GM19463 (cell line): Measurements from ENCODE around the gene RYR3.

Experiments
- ATAC-seq: cut with Tn5 transposase; IDR thresholded peaks from one replicate; pipeline ENCODE4 v1.9.1; 2021; ENCODE audit warnings: mild to moderate bottlenecking, moderate library complexity; ENCODE audit not compliant: unreplicated experiment

RYR3 gene

DNA sequence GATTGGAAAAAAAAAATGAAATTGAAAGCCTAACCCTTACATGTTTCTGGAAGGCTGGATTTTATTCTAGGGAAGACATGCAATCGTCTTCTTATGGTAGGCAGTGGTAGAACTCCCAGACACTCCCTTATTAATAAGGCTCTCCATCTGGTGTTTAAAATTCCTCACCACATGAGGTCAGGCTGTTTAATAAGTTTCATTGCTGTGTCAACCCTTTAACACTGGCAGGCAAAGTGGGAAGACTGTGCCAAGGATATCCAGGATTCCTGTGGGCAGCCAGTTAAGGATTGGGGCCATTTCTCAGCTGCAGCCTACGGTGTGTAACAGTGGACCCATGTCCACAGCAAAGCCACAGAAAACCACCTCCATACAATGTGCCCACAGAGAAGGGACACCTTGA, 432.0 kb downstream of the RYR3 start:
- no peak for ATAC-seq

DNA sequence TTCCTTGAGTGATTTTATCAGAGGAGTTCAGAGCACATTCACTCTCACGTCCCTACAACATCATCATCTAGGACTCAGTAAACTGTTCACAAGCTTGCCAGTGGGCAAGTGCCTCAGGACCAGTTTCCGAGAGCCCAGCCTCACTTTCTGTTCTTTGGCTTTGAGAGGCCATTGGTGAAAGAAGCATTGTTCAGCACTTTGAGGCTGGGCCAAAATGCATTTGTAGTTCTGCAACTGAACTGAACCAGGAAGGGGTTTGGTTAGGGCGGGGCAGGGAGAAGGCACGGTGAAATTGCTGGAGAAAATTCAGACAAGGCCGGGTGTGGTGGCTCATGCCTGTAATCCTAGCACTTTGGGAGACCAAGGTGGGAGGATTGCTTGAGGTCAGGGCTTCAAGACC, 435.4 kb downstream of the RYR3 start:
- no peak for ATAC-seq

DNA sequence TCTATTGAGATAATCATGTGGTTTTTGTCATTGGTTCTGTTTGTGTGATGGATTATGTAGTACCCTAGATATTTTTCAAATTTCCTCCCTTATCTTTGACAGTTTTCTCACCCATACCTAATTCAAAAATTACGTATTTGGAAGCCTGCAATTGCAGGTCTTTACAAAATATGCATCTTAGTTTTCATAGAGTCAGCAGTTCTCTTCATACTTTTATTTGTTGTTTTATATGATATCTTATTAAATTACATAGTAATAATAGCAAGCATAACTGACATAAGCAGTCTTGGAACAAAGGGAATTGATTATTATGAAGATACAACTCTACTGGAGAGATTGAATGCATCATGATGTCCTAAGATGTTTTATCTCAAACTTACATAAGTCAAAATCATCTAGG, 442.2 kb downstream of the RYR3 start:
- no peak for ATAC-seq

DNA sequence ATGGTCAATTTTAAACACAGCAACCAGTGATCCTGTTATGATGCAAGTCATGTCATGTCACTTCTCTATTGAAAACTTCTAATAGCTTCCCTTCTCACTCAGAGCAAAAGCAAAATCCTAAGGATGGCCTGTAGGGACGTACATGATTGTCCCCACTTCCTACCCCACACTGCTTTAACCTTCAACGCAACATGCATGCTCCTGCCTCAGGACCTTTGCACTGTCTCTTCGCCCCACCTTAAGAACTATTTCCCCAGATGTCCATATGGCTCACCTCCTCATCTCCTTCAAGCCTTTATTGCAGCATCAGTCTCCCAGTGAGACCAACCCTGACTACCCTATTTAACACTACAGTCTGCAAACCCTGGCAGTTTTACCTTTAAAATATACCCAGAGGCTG, 443.5 kb downstream of the RYR3 start:
- no peak for ATAC-seq

DNA sequence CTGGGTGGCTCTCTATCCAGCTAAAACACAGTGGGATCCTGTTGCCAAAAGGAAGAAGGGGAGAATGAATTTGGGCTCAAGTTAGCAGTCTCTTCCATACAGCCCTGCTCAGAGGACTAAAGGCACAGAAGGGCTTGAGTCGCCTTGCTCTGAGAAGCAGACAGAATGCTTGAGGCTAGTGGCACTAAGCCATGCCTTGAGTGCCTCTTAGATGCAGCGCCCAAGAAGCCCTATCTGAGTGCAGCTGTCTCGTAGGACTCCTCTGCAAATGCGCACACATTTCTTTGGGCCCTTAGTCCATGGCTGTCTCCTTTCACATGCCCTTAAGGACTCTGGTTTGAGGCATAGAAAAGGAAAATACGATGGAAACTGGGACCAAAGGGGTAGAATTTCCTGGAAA, 446.2 kb downstream of the RYR3 start:
- ATAC-seq, result no peak

DNA sequence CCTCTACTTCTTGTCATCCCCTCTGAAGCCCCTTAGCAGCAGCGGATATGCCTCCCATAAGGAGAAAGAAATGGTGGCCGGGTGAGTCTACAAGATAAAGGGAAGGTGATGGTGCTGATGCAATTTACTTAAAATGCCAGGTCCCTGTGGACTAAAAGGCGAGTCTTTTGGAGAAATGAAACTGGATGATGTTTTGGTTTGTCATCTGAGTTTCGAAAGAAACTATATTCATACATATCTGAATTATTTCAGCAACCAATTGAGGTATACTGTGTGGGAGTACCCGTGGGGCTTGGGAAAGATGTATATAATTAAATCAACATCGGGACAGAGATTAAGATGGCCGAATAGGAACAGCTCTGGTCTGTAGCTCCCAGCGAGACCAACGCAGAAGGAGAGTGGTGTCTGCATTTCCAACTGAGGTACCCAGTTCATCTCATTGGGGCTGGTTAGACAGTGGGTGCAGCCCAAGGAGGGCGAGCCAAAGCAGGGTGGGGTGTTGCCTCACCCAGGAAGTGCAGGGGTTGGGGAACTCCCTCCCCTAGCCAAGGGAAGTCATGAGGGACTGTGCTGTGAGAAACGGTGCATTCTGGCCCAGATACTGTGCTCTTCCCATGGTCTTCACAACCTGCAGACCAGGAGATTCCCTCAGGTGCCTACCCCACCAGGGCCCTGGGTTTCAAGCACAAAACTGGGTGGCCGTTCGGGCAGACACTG, 446.9 kb downstream of the RYR3 start:
- ATAC-seq, result no peak

DNA sequence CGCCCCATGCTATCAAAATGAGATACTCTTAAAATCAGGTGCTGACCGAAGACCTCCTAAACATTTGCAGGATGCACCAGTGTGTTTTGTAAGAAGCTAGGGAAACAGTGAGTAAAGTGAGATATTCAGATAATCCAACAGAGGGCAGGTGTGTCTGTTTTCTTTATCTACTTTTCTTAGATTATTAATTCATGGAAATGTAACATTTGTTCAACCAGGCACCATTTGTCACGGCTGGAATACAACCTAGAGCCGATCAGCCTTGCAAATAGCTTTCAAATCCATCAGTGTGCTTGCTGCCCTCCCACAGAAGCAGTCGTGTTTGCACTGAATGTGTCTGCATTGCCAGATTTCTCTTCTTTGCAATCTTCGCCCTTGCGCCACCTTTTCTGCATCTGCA, 455.6 kb downstream of the RYR3 start:
- no peak for ATAC-seq

DNA sequence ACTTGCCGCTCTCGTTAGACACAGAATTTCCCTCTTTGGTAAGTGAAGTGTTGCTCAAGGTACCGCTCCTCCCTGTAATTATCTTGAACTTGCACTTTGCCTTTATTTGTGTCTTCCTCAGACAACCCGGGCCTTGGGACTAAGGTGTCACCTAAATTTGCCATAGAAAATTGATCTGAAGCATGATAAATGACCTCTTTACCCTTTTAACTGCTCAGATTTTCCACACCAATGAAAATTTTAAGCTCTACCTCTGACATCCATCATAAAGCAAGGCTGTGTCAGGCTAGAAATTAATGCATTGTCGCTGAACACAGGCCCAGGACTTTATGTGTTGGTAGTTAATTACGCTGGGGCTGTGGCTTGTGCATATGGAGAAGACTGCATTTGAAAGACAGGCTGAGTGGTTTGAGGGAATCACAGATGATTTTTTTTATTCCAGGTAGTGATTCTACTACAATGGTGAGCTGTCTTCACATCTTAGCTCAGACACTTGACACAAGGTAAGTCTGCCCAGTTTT, 458.0 kb downstream of the RYR3 start:
- no peak for ATAC-seq

DNA sequence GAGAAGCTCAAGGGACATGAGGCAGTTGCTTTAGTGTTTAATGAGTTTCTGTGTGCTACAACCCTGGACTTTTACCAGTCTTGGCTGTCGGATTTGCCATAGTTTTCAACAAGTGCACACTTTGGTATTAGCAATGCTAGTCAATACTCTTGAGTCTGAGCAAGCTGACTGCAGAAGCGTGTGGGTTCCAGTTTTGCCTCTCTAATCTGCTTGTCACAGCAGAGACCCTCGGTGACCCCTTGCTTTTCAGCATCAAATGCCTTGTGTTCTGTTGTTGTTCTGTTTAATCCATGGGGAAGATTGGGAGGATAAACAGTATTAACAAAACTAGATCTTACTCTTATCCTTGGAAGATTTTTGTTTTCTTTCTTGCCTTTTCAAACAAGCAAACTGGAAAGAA, 463.2 kb downstream of the RYR3 start:
- ATAC-seq, result no peak

DNA sequence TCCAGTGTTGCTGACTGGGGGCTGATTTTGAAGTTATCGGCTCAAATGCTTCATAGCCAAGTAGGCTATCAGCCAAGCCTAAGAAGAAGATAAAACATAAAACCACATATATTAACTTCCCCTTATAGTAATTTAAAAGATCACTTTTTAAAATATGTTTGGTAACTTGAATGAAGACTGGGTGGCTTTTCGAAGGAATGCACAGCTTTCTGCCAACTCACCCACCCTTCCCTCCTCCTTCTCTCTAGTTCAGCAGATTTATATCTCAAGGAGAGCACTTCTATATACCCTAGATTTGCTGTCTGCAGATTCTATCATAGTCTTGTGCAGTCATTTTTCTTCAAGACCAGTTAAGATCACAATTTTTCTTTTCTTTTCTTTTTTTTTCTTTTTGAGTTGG, 468.1 kb downstream of the RYR3 start:
- ATAC-seq, result no peak

DNA sequence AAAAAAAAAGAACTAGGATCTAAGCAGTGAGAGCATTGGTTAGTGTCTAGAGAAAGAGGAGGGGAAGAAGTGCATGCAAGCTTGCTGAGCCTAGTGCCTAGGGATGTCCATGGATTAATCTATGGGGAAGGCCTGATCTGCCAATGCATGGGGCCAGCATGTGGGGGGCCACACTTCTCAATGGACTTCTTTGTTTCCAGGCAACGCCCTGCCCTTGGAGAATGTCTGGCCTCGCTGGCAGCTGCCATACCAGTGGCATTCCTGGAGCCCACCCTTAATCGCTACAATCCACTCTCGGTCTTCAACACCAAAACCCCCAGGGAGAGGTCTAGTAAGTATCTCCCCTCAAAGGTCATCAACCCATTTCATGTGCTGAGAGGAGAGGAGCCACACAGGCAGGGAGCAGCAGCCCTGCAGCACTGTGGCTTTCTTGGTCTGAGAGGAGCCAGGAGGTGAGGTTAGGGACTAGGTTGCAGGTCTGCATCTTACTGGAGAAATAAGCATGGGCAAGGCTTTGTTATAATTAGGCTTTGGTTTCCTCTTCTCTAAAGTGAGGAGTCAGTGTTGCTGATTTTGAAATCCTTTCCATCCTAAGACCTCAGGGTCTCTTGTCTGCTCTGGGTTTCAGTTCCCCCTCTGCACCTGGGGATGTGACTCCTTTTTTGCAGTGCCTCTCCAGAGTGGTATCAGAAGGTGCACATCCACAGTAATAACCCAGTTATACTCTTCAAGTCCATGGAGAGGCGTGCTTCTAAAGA, 469.4 kb downstream of the RYR3 start:
- ATAC-seq, result no peak

DNA sequence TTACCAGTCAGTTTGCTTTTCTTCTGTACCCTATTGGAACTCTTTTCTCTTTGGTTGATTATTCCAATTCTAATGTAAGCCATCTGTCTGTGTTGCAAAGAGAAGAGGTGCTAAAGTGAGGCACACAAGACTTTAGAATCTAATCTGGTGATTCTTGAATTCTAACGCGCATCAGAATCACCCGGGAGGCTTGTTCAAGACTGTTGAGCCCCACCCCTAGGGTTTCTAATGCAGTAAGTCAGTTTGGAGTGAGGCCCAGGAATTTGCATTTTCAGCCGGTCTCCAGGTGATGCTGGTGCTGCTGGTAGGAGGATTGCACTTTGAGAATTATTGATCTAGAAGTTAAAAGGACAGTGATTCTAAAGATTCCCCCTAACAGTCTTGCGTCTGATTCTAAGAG, 472.2 kb downstream of the RYR3 start:
- no peak for ATAC-seq

DNA sequence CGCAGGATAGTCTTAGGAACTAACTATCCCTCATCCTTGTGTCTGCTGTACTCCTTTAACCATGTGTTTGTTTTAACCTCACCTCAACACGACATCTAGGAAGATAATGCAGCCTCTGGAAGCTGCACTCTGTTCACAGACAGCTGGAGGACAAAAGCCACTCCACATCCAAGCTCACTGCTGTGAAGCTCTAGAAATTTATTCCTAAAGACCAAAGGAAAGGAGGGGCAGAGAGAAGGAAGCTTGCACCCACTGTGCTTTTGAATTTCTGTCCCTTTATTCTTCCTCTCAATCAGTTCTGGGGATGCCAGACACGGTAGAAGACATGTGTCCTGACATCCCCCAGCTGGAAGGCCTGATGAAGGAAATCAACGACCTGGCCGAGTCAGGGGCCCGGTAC, 474.6 kb downstream of the RYR3 start:
- ATAC-seq, result no peak

DNA sequence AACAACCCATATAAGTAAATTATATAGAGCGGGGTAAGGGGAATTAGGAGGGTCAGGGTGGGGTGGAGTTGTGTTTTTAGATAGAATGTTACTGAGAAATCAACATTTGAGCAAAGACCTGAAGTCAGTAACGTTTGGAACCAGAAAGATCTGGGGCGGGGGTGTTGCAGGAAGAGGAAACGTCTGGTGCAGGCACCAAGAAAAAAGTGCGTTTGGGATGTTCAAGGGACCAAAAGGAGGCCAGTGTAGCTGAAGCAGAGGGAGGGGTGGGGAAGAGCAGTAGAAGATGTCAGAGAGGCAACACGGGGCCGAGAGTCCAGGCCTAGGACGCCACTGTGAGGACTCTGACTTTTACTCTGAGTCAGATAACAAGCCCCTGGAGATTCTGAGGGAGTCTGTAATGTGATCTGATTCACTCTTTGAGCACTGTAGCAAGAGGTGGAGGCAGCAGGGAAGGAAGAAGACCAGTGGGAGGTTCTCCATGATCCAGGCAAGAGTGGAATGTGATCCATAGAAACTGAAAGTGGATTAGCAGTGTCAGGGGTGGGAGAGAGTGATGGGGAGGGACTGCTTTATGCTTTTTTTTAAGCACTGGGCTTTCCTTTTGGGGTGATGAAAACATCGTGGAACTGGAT, 478.3 kb downstream of the RYR3 start:
- no peak for ATAC-seq

DNA sequence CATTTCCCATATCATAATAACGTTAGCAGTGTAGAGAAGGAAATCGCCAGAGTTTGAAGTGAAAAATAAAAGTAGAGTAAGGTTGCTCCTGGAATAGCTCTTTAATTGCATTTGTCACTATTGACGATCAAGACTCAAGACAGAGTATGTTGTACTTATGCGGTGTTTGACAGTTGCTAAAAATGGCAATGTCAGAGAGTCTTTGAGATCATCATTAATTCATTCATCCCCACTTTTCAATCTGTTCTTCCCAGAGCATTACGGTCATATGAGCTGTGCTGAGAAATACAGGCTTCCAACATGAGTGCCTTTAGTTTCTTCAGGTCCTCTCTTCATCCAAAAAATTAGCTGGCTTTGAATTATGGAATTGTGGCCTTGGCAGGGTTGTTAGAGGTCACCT, 483.7 kb downstream of the RYR3 start:
- no peak for ATAC-seq

DNA sequence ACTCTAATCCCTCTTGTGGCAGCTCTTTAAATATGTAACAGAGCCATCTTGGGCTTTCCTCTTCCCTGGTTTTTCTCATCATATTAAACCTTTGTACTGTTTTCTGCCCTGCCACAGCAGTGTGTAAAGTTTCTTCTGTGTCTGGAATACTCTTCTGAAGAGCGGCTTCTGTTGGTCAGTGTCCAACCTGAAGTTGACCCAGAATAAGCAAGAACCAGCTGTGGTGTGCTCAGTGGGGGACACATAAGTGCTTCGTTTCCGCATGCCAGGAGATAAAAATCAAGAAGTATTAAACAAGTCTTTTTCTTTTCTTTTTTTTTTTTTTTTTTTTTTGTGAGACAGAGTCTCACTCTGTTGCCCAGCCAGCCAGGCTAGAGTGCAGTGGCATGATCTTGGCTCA, 484.3 kb downstream of the RYR3 start:
- no peak for ATAC-seq

DNA sequence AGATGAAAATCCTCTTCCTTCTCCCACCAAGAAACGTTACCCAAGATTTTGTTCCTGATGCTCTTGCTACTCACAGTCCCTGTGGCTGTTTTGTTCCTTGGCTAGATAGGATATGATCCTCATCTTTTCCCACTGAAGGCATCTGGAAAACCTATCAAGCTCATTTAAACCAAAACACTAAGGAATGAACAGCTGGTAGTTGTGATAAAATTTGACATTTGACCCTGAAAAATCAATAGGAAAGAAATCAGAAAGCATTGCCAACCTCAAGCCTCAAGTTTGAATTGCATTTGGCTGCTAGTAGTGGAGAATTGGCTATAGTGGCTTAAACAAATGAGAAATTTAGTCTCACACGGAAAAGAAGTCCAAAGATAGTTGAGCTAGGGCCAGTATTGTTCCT, 486.9 kb downstream of the RYR3 start:
- no peak for ATAC-seq

DNA sequence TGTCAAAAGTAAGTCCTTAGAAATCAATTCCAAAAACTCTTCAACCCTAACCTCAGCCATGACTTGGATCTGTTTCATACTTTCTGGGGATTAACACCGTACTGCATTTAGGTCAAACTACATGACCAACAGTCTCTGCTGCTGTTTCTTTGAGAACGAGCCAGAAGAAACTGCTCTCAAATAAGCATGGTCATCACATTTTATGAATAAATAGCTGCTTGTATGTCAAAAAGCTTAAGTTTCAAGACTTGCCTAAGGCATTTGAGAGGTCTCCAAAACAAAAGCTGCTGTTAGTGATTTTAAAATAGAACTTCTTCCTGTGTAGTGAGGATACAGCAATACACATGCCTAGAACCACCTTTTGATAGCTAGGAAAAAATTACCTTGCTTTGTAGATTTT, 491.2 kb downstream of the RYR3 start:
- ATAC-seq, result no peak

DNA sequence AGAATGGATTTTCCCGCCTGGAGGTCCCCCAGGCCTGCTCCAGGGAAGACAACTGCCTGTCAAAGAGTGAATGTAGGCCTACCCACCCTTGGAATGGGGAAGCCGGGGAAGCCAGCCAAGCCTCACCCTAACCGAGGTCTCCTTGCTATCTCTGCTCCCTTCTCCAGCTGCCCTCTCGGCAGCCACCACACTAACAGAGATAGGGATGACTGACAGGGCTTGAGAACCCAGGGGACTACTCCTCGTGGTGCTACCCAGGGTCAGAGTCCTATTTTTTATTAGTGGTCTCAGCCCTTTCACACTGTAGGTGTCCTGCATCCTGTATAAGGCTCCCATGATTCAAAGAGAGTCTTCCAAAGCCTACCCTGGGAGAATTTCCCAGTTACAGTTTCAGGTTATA, 496.9 kb downstream of the RYR3 start:
- no peak for ATAC-seq

DNA sequence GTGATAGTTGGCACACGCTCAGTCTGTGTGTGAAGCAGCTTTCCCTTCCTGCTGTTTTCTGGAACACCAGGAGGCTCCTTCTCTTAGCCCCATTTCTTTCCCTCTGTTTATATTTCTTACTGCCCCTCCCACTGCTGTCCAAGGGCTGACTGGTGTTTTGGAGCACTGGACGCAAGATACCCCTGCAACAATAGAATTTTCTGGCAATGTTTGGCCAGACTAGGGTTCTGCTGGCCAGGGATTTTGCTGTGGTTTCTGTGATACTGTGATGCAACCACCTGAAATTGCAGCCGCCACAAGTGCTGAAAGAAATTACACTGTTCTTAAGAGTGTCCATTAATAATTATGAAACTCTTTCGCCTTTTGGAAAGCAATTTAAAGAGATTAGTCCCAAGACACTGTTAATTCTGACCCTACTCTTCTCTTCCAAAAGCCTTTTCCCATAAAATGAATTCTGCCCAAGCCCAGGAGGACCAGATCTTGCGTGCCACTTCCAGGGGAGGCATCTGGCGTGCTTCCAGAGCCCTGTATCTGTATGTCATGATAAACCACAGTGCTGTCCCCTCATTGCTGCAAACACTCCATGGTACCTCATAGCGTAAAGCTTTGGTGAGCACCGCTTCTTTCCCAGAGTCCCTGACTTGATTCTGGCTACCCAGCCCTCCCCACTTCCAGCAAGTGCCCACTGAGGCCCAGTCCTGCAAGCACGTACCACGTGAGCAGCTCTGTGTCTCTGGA, 498.1 kb downstream of the RYR3 start:
- no peak for ATAC-seq

DNA sequence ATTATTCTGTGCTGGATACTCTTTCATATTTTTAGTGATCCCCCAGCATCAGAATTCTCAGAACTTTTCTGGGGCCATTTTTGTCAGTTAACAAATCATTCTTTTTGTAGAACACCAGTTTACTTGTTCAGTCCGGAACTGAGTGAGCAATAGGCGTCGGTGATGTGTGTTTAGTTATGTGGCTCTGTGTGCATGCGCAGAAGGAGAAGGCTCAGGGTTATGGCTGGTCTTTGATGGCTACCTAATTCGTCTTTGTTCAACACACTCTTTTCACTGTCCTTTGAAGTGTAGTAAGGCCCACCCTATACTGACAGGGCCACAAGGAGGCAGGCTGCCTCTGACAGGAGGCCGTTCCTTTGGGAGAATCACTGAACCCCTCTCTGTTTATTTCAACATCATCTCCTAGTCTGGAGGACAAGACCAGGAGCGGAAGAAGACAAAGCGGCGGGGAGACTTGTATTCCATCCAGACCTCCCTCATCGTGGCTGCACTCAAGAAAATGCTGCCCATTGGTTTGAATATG, 499.4 kb downstream of the RYR3 start:
- ATAC-seq, result no peak
